ENCODE measurements around the gene FLVCR2. TPM values are rescaled to one million over a fixed set of nuclear protein-coding genes. Genes with fewer than 3 reads are reported as not detected.

Gene FLVCR2
- polyA plus RNA-seq, 1 donor from 2014 or later: not detected

GRCh38 chr14:75566321-75566720 lies 12.1 kb upstream of the FLVCR2 start:
- no peak overlapping the region for H3K27ac ChIP-seq (ENCODE audit: low read length)

GRCh38 chr14:75566752-75567151 lies 11.7 kb upstream of the FLVCR2 start:
- Histone ChIP-seq H3K27ac (ENCODE audit: low read length) (no peak overlapping the region), H3K27me3 (ENCODE audit: insufficient read depth, low read depth, low read length) (no peaks in the 10 kb centered on the region), H3K9me2 (ENCODE audit: insufficient read depth, low read length) (no peaks in the 10 kb centered on the region), H3K79me2 (replicated peaks; ENCODE audit: insufficient read depth, low read length) (no peaks in the 10 kb centered on the region), H3K9ac (ENCODE audit: low read length) (no peak overlapping the region), H3K4me3 (ENCODE audit: low read length) (no peak overlapping the region), H4K20me1 (ENCODE audit: insufficient read depth) (no peaks in the 10 kb centered on the region), H3F3A (ENCODE audit: insufficient read depth, low read length, poor library complexity, severe bottlenecking) (no peaks in the 10 kb centered on the region), H3K36me3 (ENCODE audit: insufficient read depth, low read length) (no peaks in the 10 kb centered on the region), H3K4me2 (ENCODE audit: low read length) (no peak overlapping the region), H2AFZ (ENCODE audit: low read depth, low read length) (no peak overlapping the region), H3K9me3 (ENCODE audit: low read length) (no peaks in the 10 kb centered on the region)
- TF ChIP-seq RAD21 (conservative IDR thresholded peaks at IDR 0.05): no peak
- TF ChIP-seq REST (IDR thresholded peaks at IDR 0.05; ENCODE audit: borderline replicate concordance): no peak
- TF ChIP-seq CTCF (IDR thresholded peaks at IDR 0.05; ENCODE audit: poor library complexity, severe bottlenecking): no peak
- no peak for TF ChIP-seq EP300 (conservative IDR thresholded peaks at IDR 0.05; ENCODE audit: poor library complexity, severe bottlenecking)
- TF ChIP-seq TAF1 (IDR thresholded peaks at IDR 0.05; ENCODE audit: low read depth): no peak
- no peak for TF ChIP-seq SMC3 (conservative IDR thresholded peaks at IDR 0.05; ENCODE audit: poor library complexity)

More at GRCh38 chr14:75566321-75566720, 12.1 kb upstream of the FLVCR2 start:
- no peaks in the 10 kb centered on the region for H3K36me3 ChIP-seq (ENCODE audit: insufficient read depth, low read length)
- no peaks in the 10 kb centered on the region for H3K27me3 ChIP-seq (ENCODE audit: insufficient read depth, low read depth, low read length)
- H3K79me2 ChIP-seq (replicated peaks; ENCODE audit: insufficient read depth, low read length): no peaks in the 10 kb centered on the region
- no peaks in the 10 kb centered on the region for H3F3A ChIP-seq (ENCODE audit: insufficient read depth, low read length, poor library complexity, severe bottlenecking)
- no peaks in the 10 kb centered on the region for H3K9me3 ChIP-seq (ENCODE audit: low read length)
- no peaks in the 10 kb centered on the region for H3K9me2 ChIP-seq (ENCODE audit: insufficient read depth, low read length)
- no peak overlapping the region for H3K9ac ChIP-seq (ENCODE audit: low read length)
- H3K4me3 ChIP-seq (ENCODE audit: low read length): no peak overlapping the region
- no peak for TF ChIP-seq EZH2 (IDR thresholded peaks at IDR 0.05; ENCODE audit: borderline replicate concordance, insufficient read depth, low read length, poor library complexity, severe bottlenecking)
- no peak for TF ChIP-seq REST (IDR thresholded peaks at IDR 0.05; ENCODE audit: borderline replicate concordance)
- no peak for TF ChIP-seq SMC3 (conservative IDR thresholded peaks at IDR 0.05; ENCODE audit: poor library complexity)
- no peak for TF ChIP-seq EP300 (conservative IDR thresholded peaks at IDR 0.05; ENCODE audit: poor library complexity, severe bottlenecking)
- TF ChIP-seq MXI1 (conservative IDR thresholded peaks at IDR 0.05; ENCODE audit: poor library complexity, severe bottlenecking): no peak
- no peak for TF ChIP-seq POLR2AphosphoS5 (IDR thresholded peaks at IDR 0.05)
- no peak for TF ChIP-seq TAF1 (IDR thresholded peaks at IDR 0.05; ENCODE audit: low read depth)
- no peaks in the 10 kb centered on the region for H4K20me1 ChIP-seq (ENCODE audit: insufficient read depth)
- H2AFZ ChIP-seq (ENCODE audit: low read depth, low read length): no peak overlapping the region
- no peak overlapping the region for H3K4me2 ChIP-seq (ENCODE audit: low read length)

All from neural cell (in vitro differentiated cells).